ENCODE measurements around the gene ERGIC3. TPM values are rescaled to one million over a fixed set of nuclear protein-coding genes. Genes with fewer than 3 reads are reported as not detected.

Gene ERGIC3
- polyA plus RNA-seq, 2 of the 4 experiments (the other 2 are of a cell fraction) = 239 to 343 TPM

DNA sequence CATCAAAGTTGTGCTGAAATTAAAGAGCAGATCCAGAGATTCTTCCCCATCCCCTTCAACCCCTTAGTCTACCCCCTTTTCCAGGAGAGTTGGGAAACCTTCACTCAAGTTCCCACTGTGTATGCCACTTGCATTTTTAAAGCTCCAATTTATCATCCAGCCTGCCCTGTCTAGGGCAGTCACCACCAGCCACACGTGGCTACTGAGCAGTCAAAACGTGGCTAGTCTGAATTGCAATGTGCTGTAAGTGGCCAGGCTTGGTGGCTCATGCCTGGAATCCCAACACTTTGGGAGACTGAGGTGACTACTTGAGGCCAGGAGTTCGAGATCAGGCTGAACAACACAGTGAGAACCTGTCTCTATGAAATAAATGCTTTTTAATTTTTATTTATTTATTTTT, 34.9 kb downstream of the ERGIC3 start:
- POLR2A ChIA-PET = no interaction called here
- CTCF ChIA-PET = interaction anchor here (0.6 kb wide), 1 partner anchor 14 kb away, joined by 3 read pairs; no protein-coding TSS in a partner anchor
- DNase-seq (ENCODE audit: low read depth in 1 of 2, low spot score in 1 of 2) (no peak), ATAC-seq (no peak), FAIRE-seq (no peak)
- TF ChIP-seq JUN (IDR thresholded peaks at IDR 0.05) (no peak), PHF8 (IDR thresholded peaks at IDR 0.05; ENCODE audit: borderline replicate concordance, low read depth) (no peak), SMC3 (IDR thresholded peaks at IDR 0.05) (no peak), HOXB5 (CRISPR knock-in tag; IDR thresholded peaks at IDR 0.05) (no peak), CBX8 (IDR thresholded peaks at IDR 0.05) (no peak), MAX (IDR thresholded peaks at IDR 0.05) (no peak), RARB (CRISPR knock-in tag; IDR thresholded peaks at IDR 0.05) (no peak), SREBF2 (IDR thresholded peaks at IDR 0.05) (no peak), JUNB (IDR thresholded peaks at IDR 0.05) (no peak), HOXA7 (CRISPR knock-in tag; IDR thresholded peaks at IDR 0.05) (no peak), ELK1 (IDR thresholded peaks at IDR 0.05; ENCODE audit: low read depth, low read length) (no peak)
- TF ChIP-seq, protein P1, sequence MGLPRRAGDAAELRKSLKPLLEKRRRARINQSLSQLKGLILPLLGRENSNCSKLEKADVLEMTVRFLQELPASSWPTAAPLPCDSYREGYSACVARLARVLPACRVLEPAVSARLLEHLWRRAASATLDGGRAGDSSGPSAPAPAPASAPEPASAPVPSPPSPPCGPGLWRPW (IDR thresholded peaks at IDR 0.05) = no peak
- 46% methylated on average over 3 of the region's 3 CpGs for WGBS (ENCODE audit: missing lambda C conversion rate)
- Histone ChIP-seq H3K27ac (no peak overlapping the region), H3K4me2 (no peak overlapping the region), H3K9me3 (peaks cover 21% of the 10 kb centered on the region; the same call in 2 of the 3 replicates), H3K4me3 (no peak overlapping the region), H3K4me1 (0 out of 3 replicates have a peak, but pooled peaks cover 4% of the 10 kb centered on the region)

GRCh38 chr20:35578469-35578868, 36.6 kb downstream of the ERGIC3 start:
- 80% methylated on average over 7 of the region's 8 CpGs for WGBS (ENCODE audit: missing lambda C conversion rate)

More at GRCh38 chr20:35578469-35578868, 36.6 kb downstream of the ERGIC3 start:
- Histone ChIP-seq H3K27ac (no peak overlapping the region), H3K4me2 (no peak overlapping the region), H3K4me3 (no peak overlapping the region), H3K9me3 (peaks cover 8% of the 10 kb centered on the region; the same call in 2 of the 3 replicates), H3K4me1 (0 out of 3 replicates have a peak, but pooled peaks cover 4% of the 10 kb centered on the region)
- peak in 1 of 2 experiments; percentile 60; a peak in 2 of 4 replicates for TF ChIP-seq CEBPB (IDR thresholded peaks at IDR 0.05)
- TF ChIP-seq HDAC2 (IDR thresholded peaks at IDR 0.05) = no peak
- TF ChIP-seq FOXS1 (CRISPR knock-in tag; IDR thresholded peaks at IDR 0.05) = no peak
- no peak for TF ChIP-seq RAD21 (conservative IDR thresholded peaks at IDR 0.05 in 1 of 2, IDR thresholded peaks at IDR 0.05 in 1 of 2)
- TF ChIP-seq, protein P2, sequence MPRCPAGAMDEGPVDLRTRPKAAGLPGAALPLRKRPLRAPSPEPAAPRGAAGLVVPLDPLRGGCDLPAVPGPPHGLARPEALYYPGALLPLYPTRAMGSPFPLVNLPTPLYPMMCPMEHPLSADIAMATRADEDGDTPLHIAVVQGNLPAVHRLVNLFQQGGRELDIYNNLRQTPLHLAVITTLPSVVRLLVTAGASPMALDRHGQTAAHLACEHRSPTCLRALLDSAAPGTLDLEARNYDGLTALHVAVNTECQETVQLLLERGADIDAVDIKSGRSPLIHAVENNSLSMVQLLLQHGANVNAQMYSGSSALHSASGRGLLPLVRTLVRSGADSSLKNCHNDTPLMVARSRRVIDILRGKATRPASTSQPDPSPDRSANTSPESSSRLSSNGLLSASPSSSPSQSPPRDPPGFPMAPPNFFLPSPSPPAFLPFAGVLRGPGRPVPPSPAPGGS (IDR thresholded peaks at IDR 0.05) = no peak
- no peak for TF ChIP-seq KDM5A (IDR thresholded peaks at IDR 0.05)
- TF ChIP-seq REST (IDR thresholded peaks at IDR 0.05) = no peak
- no peak; a peak in 1 of 6 replicates for ATAC-seq
- POLR2A ChIA-PET = interaction anchor here (0.5 kb wide), 1 partner anchor 134 kb away, joined by 5 read pairs; no protein-coding TSS in a partner anchor
- no peak for DNase-seq (ENCODE audit: low read depth in 1 of 2, low spot score in 1 of 2)
- CTCF ChIA-PET = interaction anchor here (1.2 kb wide), 2 partner anchors 12 to 14 kb away, joined by 3 read pairs; no protein-coding TSS in a partner anchor
- no peak for FAIRE-seq

All from A549 (cell line).